ENCODE data around the gene CWC27.

Gene CWC27

GRCh38 chr5:65021527-65022226 lies 252.9 kb downstream of the CWC27 start:
- Mint-ChIP-seq H3K36me3 (ENCODE audit: insufficient read depth) (no peaks in the 10 kb centered on the region), H3K27ac (ENCODE audit: low read depth) (peak overlapping the region; percentile 66), H3K4me1 (peaks cover 12% of the 10 kb centered on the region), H3K27me3 (no peaks in the 10 kb centered on the region), H3K9me3 (no peaks in the 10 kb centered on the region), H3K4me3 (no peak overlapping the region)
- DNase-seq (ENCODE audit: low spot score in 2 of 2) (no peak), ATAC-seq (replicated peaks; ENCODE audit: extremely low read depth, poor library complexity, severe bottlenecking) (peak; percentile 88)

DNA sequence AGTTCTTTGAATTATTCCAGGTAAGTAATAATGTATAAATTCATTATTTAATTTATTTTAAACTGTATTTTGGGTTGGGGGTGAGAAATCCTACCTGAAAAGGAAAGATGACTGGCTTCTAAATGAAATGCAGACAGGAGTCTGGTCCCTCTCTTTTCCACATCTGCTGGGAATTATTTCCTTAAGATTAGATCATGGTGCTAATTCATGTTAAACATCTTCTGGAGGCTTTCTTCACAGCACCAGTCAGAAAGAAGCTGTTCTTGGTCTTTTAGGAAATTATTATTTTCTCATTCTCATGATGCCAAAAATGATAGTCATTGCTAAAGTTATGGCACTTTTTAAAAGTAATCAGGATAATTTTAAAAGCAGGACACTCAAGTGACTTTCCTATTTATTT lies 254.2 kb downstream of the CWC27 start:
- Mint-ChIP-seq H3K27me3 (no peaks in the 10 kb centered on the region), H3K27ac (ENCODE audit: low read depth) (no peak overlapping the region), H3K36me3 (ENCODE audit: insufficient read depth) (no peaks in the 10 kb centered on the region), H3K4me3 (no peak overlapping the region), H3K4me1 (peaks cover 18% of the 10 kb centered on the region), H3K9me3 (no peaks in the 10 kb centered on the region)
- no peak for ATAC-seq (replicated peaks; ENCODE audit: extremely low read depth, poor library complexity, severe bottlenecking)
- no peak for DNase-seq (ENCODE audit: low spot score in 2 of 2)

GRCh38 chr5:65024681-65025080 lies 256.0 kb downstream of the CWC27 start:
- Mint-ChIP-seq H3K27me3 (no peaks in the 10 kb centered on the region), H3K4me3 (no peak overlapping the region), H3K9me3 (no peaks in the 10 kb centered on the region), H3K36me3 (ENCODE audit: insufficient read depth) (no peaks in the 10 kb centered on the region), H3K27ac (ENCODE audit: low read depth) (no peak overlapping the region), H3K4me1 (peaks cover 18% of the 10 kb centered on the region)
- ATAC-seq (replicated peaks; ENCODE audit: extremely low read depth, poor library complexity, severe bottlenecking) = no peak
- no peak for DNase-seq (ENCODE audit: low spot score in 2 of 2)

GRCh38 chr5:65026816-65027548 lies 258.3 kb downstream of the CWC27 start:
- DNase-seq (ENCODE audit: low spot score in 2 of 2) = no peak
- H3K4me1 Mint-ChIP-seq = peaks cover 8% of the 10 kb centered on the region
- H3K9me3 Mint-ChIP-seq = no peaks in the 10 kb centered on the region
- H3K27ac Mint-ChIP-seq (ENCODE audit: low read depth) = no peak overlapping the region
- H3K36me3 Mint-ChIP-seq (ENCODE audit: insufficient read depth) = no peaks in the 10 kb centered on the region
- no peaks in the 10 kb centered on the region for H3K27me3 Mint-ChIP-seq
- no peak for ATAC-seq (replicated peaks; ENCODE audit: extremely low read depth, poor library complexity, severe bottlenecking)
- no peak overlapping the region for H3K4me3 Mint-ChIP-seq

- Mint-ChIP-seq H3K4me1 (peaks cover 8% of the 10 kb centered on the region), H3K27ac (ENCODE audit: low read depth) (no peak overlapping the region), H3K36me3 (ENCODE audit: insufficient read depth) (no peaks in the 10 kb centered on the region)
Measured at GRCh38 chr5:65029178-65029577, 260.4 kb downstream of the CWC27 start.

GRCh38 chr5:65030056-65030455 lies 261.3 kb downstream of the CWC27 start:
- no peak for ATAC-seq (replicated peaks; ENCODE audit: extremely low read depth, poor library complexity, severe bottlenecking)
- peaks cover 8% of the 10 kb centered on the region for H3K4me1 Mint-ChIP-seq
- H3K9me3 Mint-ChIP-seq = no peaks in the 10 kb centered on the region
- H3K27ac Mint-ChIP-seq (ENCODE audit: low read depth) = no peak overlapping the region
- H3K4me3 Mint-ChIP-seq = no peak overlapping the region
- no peaks in the 10 kb centered on the region for H3K27me3 Mint-ChIP-seq
- H3K36me3 Mint-ChIP-seq (ENCODE audit: insufficient read depth) = peaks cover under 1% of the 10 kb centered on the region
- DNase-seq (ENCODE audit: low spot score in 2 of 2) = no peak

More at GRCh38 chr5:65029178-65029577, 260.4 kb downstream of the CWC27 start:
- no peak for DNase-seq (ENCODE audit: low spot score in 2 of 2)
- Mint-ChIP-seq H3K27me3 (no peaks in the 10 kb centered on the region), H3K9me3 (no peaks in the 10 kb centered on the region), H3K4me3 (no peak overlapping the region)
- no peak for ATAC-seq (replicated peaks; ENCODE audit: extremely low read depth, poor library complexity, severe bottlenecking)

DNA sequence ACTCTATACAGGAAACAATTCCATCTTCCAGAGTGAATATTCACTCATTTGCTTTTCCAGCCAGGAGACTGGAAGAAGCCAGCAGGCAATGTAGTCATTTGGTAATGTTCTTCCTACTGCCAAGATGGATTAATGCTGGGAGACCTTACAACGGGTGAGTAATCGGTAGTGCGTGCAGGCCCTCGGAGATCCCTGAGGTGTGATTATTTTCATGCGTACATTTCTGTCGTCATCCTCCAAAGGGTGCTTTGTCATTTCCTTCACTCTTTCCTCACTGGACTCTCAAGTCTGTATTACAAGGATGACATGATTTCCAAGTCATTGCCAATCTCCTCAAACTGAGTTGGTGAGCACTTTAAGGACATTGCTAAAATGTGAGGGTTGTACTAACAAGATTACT lies 263.5 kb downstream of the CWC27 start:
- no peak for DNase-seq (ENCODE audit: low spot score in 2 of 2)
- Mint-ChIP-seq H3K27me3 (no peaks in the 10 kb centered on the region), H3K36me3 (ENCODE audit: insufficient read depth) (peaks cover 9% of the 10 kb centered on the region), H3K4me3 (no peak overlapping the region), H3K9me3 (no peaks in the 10 kb centered on the region), H3K27ac (ENCODE audit: low read depth) (no peak overlapping the region), H3K4me1 (peaks cover 13% of the 10 kb centered on the region)
- no peak for ATAC-seq (replicated peaks; ENCODE audit: extremely low read depth, poor library complexity, severe bottlenecking)

- ATAC-seq (replicated peaks; ENCODE audit: extremely low read depth, poor library complexity, severe bottlenecking) (no peak), DNase-seq (ENCODE audit: low spot score in 2 of 2) (no peak)
- Mint-ChIP-seq H3K36me3 (ENCODE audit: insufficient read depth) (peaks cover 9% of the 10 kb centered on the region), H3K9me3 (no peaks in the 10 kb centered on the region), H3K4me1 (peaks cover 24% of the 10 kb centered on the region), H3K27me3 (no peaks in the 10 kb centered on the region), H3K4me3 (peak overlapping the region; percentile 75), H3K27ac (ENCODE audit: low read depth) (peak overlapping the region; percentile 98)
Measured at GRCh38 chr5:65034029-65034812, 265.5 kb downstream of the CWC27 start.

GRCh38 chr5:65034813-65035209 lies 266.1 kb downstream of the CWC27 start:
- no peak for ATAC-seq (replicated peaks; ENCODE audit: extremely low read depth, poor library complexity, severe bottlenecking)
- H3K36me3 Mint-ChIP-seq (ENCODE audit: insufficient read depth) = peaks cover 9% of the 10 kb centered on the region
- no peaks in the 10 kb centered on the region for H3K9me3 Mint-ChIP-seq
- H3K4me3 Mint-ChIP-seq = peak overlapping the region; percentile 75
- no peak for DNase-seq (ENCODE audit: low spot score in 2 of 2)
- peaks cover 24% of the 10 kb centered on the region for H3K4me1 Mint-ChIP-seq
- no peaks in the 10 kb centered on the region for H3K27me3 Mint-ChIP-seq
- H3K27ac Mint-ChIP-seq (ENCODE audit: low read depth) = peak overlapping the region; percentile 98

DNA sequence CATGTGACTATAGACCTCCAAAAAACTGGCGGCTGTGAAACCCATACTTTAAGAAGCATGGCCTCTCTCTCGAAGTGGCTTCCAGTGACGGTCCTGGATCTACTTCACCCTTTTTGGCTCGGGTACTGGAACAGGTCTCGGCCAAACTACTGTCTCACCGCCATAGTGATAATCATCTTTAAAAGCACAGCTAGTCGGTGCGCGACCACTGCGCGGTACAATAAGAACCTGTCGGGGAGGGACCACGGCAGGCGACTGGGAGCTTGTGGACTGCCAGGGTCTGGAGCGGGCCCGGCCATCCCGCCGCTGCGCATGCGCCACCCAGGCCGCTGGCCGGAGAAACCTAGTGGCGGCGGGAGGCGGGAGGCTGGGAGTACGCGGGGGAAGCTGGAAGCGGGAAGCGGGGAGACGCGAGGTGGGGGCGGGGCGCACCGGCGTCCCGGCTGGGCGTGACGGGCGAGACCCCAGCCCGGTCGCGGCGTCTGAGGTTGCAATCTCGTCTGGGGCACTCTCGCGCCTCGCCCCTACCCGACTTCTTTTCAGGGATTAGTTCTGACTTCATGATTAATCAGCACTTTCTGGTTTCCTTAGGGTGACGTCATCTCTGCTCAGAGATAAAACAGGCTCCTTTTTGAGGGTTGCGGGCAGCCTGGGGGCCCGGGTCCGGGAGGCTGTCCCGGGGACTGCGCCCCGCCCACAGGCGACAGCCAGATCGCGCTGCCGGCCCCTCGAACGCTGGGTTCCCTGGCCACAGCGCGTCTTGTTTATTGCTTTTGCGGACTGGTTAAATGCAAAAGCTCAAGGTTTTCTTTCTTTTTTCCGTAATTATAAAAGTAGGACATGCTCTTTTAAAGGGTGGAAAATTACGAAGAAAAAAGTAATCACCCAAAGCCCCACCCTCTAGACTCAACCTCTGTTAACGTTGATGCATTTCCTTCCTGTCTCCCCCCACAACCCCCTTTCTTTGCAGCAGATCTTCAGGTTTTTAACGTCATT lies 266.8 kb downstream of the CWC27 start:
- DNase-seq (ENCODE audit: low spot score in 2 of 2) (peak; percentile 70 to 84), ATAC-seq (replicated peaks; ENCODE audit: extremely low read depth, poor library complexity, severe bottlenecking) (peak; percentile 85)
- peaks cover 24% of the 10 kb centered on the region for H3K4me1 Mint-ChIP-seq
- no peaks in the 10 kb centered on the region for H3K9me3 Mint-ChIP-seq
- peak overlapping the region; percentile 75 for H3K4me3 Mint-ChIP-seq
- no peaks in the 10 kb centered on the region for H3K27me3 Mint-ChIP-seq
- H3K27ac Mint-ChIP-seq (ENCODE audit: low read depth) = peak overlapping the region; percentile 98
- peaks cover 9% of the 10 kb centered on the region for H3K36me3 Mint-ChIP-seq (ENCODE audit: insufficient read depth)

- Mint-ChIP-seq H3K27me3 (no peaks in the 10 kb centered on the region), H3K9me3 (no peaks in the 10 kb centered on the region), H3K36me3 (ENCODE audit: insufficient read depth) (peaks cover 9% of the 10 kb centered on the region), H3K4me1 (peaks cover 24% of the 10 kb centered on the region), H3K27ac (ENCODE audit: low read depth) (peak overlapping the region; percentile 98), H3K4me3 (peak overlapping the region; percentile 30)
- no peak for ATAC-seq (replicated peaks; ENCODE audit: extremely low read depth, poor library complexity, severe bottlenecking)
- no peak for DNase-seq (ENCODE audit: low spot score in 2 of 2)
Measured at GRCh38 chr5:65037831-65038815, 269.4 kb downstream of the CWC27 start.

Data from central memory CD8-positive, alpha-beta T cell (primary cell).